H9 (cell line): ENCODE measurements around the gene EML5. TPM values are rescaled to one million over a fixed set of nuclear protein-coding genes. Genes with fewer than 3 reads are reported as not detected.
A peak's percentile ranks its signal among the peaks of the same experiment; 100 is the strongest.

Source experiments
- DNase-seq: peaks from one replicate; pipeline ENCODE4 v3.0.0-alpha.2; 2017
- H2AFZ ChIP-seq: one replicate; pipeline ENCODE4 v1.6.1; 2013; ENCODE audit warnings: mild to moderate bottlenecking, low read length, control low read depth, moderate library complexity
- H2AK5ac ChIP-seq: 2 replicates; pipeline ENCODE4 v1.6.1; 2013; ENCODE audit warnings: low read length, control low read depth, mixed read lengths; ENCODE audit not compliant: insufficient read length
- H2BK120ac ChIP-seq: one replicate; pipeline ENCODE4 v1.6.1; 2013; ENCODE audit warnings: low read depth, mild to moderate bottlenecking, low read length, control low read depth, inconsistent platforms; ENCODE audit not compliant: poor library complexity, severe bottlenecking
- H2BK12ac ChIP-seq: 2 replicates; pipeline ENCODE4 v1.6.1; 2013; ENCODE audit warnings: low read length, control low read depth, mixed read lengths, low read depth; ENCODE audit not compliant: insufficient read length
- H2BK15ac ChIP-seq: 2 replicates; pipeline ENCODE4 v1.6.1; 2013; ENCODE audit warnings: low read depth, low read length, control low read depth
- H2BK20ac ChIP-seq: one replicate; pipeline ENCODE4 v1.6.1; 2013; ENCODE audit warnings: low read depth, mild to moderate bottlenecking, low read length, control low read depth, inconsistent platforms; ENCODE audit not compliant: poor library complexity, severe bottlenecking
- H2BK5ac ChIP-seq: 2 replicates; pipeline ENCODE4 v1.6.1; 2013; ENCODE audit warnings: low read length, control low read depth, mixed read lengths; ENCODE audit not compliant: insufficient read length
- H3K14ac ChIP-seq: 2 replicates; pipeline ENCODE4 v1.6.1; 2013; ENCODE audit warnings: low read length, control low read depth; ENCODE audit not compliant: insufficient read depth
- H3K18ac ChIP-seq: 2 replicates; pipeline ENCODE4 v1.6.1; 2013; ENCODE audit warnings: low read depth, mild to moderate bottlenecking, mixed read lengths, low read length, control low read depth; ENCODE audit not compliant: insufficient read length
- H3K23ac ChIP-seq: 2 replicates; pipeline ENCODE4 v1.6.1; 2013; ENCODE audit warnings: low read length, control low read depth, mixed read lengths, low read depth; ENCODE audit not compliant: insufficient read length
- H3K23me2 ChIP-seq: 2 replicates; pipeline ENCODE4 v1.6.1; 2013; ENCODE audit warnings: low read depth, mild to moderate bottlenecking, mixed read lengths, low read length, control low read depth; ENCODE audit not compliant: insufficient read length, poor library complexity, severe bottlenecking
- H3K27ac ChIP-seq: 2 replicates; pipeline ENCODE4 v1.5.1; 2013; ENCODE audit warnings: low read length, control low read depth, mixed read lengths, low read depth; ENCODE audit not compliant: insufficient read length
- H3K27me3 ChIP-seq: 2 replicates; pipeline ENCODE4 v1.6.1; 2013; ENCODE audit warnings: low read length, control low read depth, inconsistent platforms; ENCODE audit not compliant: insufficient read depth
- H3K4ac ChIP-seq: 2 replicates; pipeline ENCODE4 v1.6.1; 2013; ENCODE audit warnings: low read depth, mild to moderate bottlenecking, control low read depth, inconsistent platforms, low read length, moderate library complexity
- H3K4me1 ChIP-seq: 2 replicates; pipeline ENCODE4 v1.6.1; 2013; ENCODE audit warnings: low read length, control low read depth, inconsistent platforms; ENCODE audit not compliant: insufficient read depth
- H3K4me2 ChIP-seq: 2 replicates; pipeline ENCODE4 v1.6.1; 2013; ENCODE audit warnings: low read length, control low read depth, mixed read lengths; ENCODE audit not compliant: insufficient read length, insufficient read depth
- H3K56ac ChIP-seq: 2 replicates; pipeline ENCODE4 v1.6.1; 2013; ENCODE audit warnings: low read depth, mild to moderate bottlenecking, mixed read lengths, low read length, control low read depth; ENCODE audit not compliant: insufficient read length
- H3K79me1 ChIP-seq: 2 replicates; pipeline ENCODE4 v1.6.1; 2013; ENCODE audit warnings: low read depth, mild to moderate bottlenecking, moderate library complexity, low read length, control low read depth, inconsistent platforms; ENCODE audit not compliant: insufficient read depth, poor library complexity, severe bottlenecking
- H3K79me2 ChIP-seq: 2 replicates; pipeline ENCODE4 v1.6.1; 2013; ENCODE audit warnings: low read length, control low read depth, inconsistent platforms; ENCODE audit not compliant: insufficient read depth
- H3K9ac ChIP-seq: 2 replicates; pipeline ENCODE4 v1.6.1; 2013; ENCODE audit warnings: low read length, control low read depth, mixed read lengths; ENCODE audit not compliant: insufficient read length; ENCODE audit errors: extremely low read depth
- H3K9me3 ChIP-seq: one replicate; pipeline ENCODE4 v1.6.1; 2013; ENCODE audit warnings: low read depth, low read length, inconsistent platforms; ENCODE audit not compliant: control insufficient read depth
- H3T11ph ChIP-seq: one replicate; pipeline ENCODE4 v1.6.1; 2013; ENCODE audit warnings: mild to moderate bottlenecking, low read length, control low read depth, inconsistent platforms
- H4K20me1 ChIP-seq: one replicate; pipeline ENCODE4 v1.6.1; 2013; ENCODE audit not compliant: control insufficient read depth, insufficient read length, insufficient read depth
- H4K5ac ChIP-seq: 2 replicates; pipeline ENCODE4 v1.6.1; 2013; ENCODE audit warnings: low read depth, mild to moderate bottlenecking, mixed read lengths, low read length, control low read depth; ENCODE audit not compliant: insufficient read length
- H4K8ac ChIP-seq: replicated peaks from 2 replicates; pipeline ENCODE4 v1.6.1; 2013; ENCODE audit warnings: low read length, control low read depth, mixed read lengths, low read depth; ENCODE audit not compliant: insufficient read length
- H4K91ac ChIP-seq: 2 replicates; pipeline ENCODE4 v1.6.1; 2013; ENCODE audit warnings: low read depth, mild to moderate bottlenecking, moderate library complexity, mixed read lengths, low read length, control low read depth; ENCODE audit not compliant: insufficient read length
- H3K27ac Mint-ChIP-seq, 3 experiments: 2 replicates in 2 of 3; 3 replicates in 1 of 3; pipeline ENCODE4 v1.8.0; 2020 to 2021; ENCODE audit warnings: mixed read lengths in 3 of 3, mild to moderate bottlenecking in 1 of 3, moderate library complexity in 1 of 3
- H3K27me3 Mint-ChIP-seq: 2 replicates; pipeline ENCODE4 v1.8.0; 2021; ENCODE audit warnings: low read depth, mild to moderate bottlenecking, moderate library complexity, mixed read lengths
- H3K36me3 Mint-ChIP-seq, 3 experiments: 2 replicates in 2 of 3; 3 replicates in 1 of 3; pipeline ENCODE4 v1.8.0; 2020 to 2021; ENCODE audit warnings: low read depth in 3 of 3, mixed read lengths in 3 of 3; ENCODE audit not compliant: insufficient read depth in 1 of 3
- H3K4me1 Mint-ChIP-seq, 2 experiments: 2 replicates each; pipeline ENCODE4 v1.8.0; 2020; ENCODE audit warnings: mixed read lengths in 2 of 2
- H3K4me3 Mint-ChIP-seq, 2 experiments: 2 replicates in 1 of 2; 3 replicates in 1 of 2; pipeline ENCODE4 v1.8.0; 2020 to 2021; ENCODE audit warnings: mild to moderate bottlenecking in 2 of 2, mixed read lengths in 2 of 2, moderate library complexity in 1 of 2
- H3K9me3 Mint-ChIP-seq, 2 experiments: 2 replicates in 1 of 2; 3 replicates in 1 of 2; pipeline ENCODE4 v1.8.0; 2020; ENCODE audit warnings: mild to moderate bottlenecking in 2 of 2, mixed read lengths in 2 of 2, moderate library complexity in 1 of 2
- WGBS: extraction: QIAGEN DNeasy Blood & Tissue Kit; methylation state at CpG from one replicate; pipeline ENCODE4 v1.1.7; 2013; ENCODE audit warnings: missing lambda C conversion rate, low lambda C conversion rate, mixed read lengths; ENCODE audit not compliant: insufficient read length; ENCODE audit errors: extremely low coverage; 5-methylcytosine and 5-hydroxymethylcytosine counted together
- total RNA-seq: library from RNA; stranded (reverse); gene quantifications from 2 replicates; pipeline ENCODE4 v1.2.1, GENCODE V29; 2021
- TF ChIP-seq, protein P1 (sequence below): fragments of 200-600 bp; sonication (generic); conservative IDR thresholded peaks from 3 replicates; pipeline ENCODE4 v1.8.0; 2021; ENCODE audit warnings: antibody characterized with exemption, mild to moderate bottlenecking

EML5 gene
- total RNA-seq, 1 experiment from 2014 or later = 0.81 TPM

DNA sequence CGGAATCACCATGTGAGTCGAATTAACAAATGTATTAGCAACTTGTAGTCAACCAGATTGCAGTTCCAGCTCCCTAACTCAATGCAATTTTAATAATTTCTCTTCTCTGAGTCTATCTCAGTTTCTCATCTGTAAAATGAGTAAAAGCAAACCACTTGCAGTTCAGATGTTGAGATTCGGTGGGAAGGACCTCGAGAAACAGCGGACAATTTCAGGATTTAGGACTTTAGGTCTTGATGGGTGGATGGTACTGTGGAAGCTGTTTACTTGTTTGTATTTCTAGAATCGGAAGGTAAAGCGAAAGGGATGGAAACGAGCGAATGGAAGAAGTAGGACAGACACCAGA is 31.2 kb upstream of the EML5 start:
- Mint-ChIP-seq H3K4me1 (peaks cover 9% of the 10 kb centered on the region in 2 experiments), H3K9me3 (no peaks in the 10 kb centered on the region), H3K27me3 (peaks cover 15% of the 10 kb centered on the region), H3K36me3 (no peaks in the 10 kb centered on the region), H3K4me3 (peak overlapping the region; percentile 77 to 84), H3K27ac (peak overlapping the region; percentile 99 to 100 (median 99); a peak in 6 of 7 replicates)
- Histone ChIP-seq H2BK5ac (no peak overlapping the region), H3K9me3 (no peaks in the 10 kb centered on the region), H2BK15ac (no peak overlapping the region), H3K23me2 (peaks cover 11% of the 10 kb centered on the region), H3T11ph (no peak overlapping the region), H3K23ac (no peak overlapping the region), H3K18ac (no peak overlapping the region), H3K4me2 (peak overlapping the region; percentile 80), H3K9ac (no peak overlapping the region), H2BK120ac (no peak overlapping the region), H3K4me1 (no peaks in the 10 kb centered on the region), H3K79me1 (no peaks in the 10 kb centered on the region), H2BK12ac (no peak overlapping the region), H3K14ac (no peak overlapping the region), H4K8ac (no peak overlapping the region), H3K4ac (no peak overlapping the region), H2AK5ac (no peak overlapping the region), H2BK20ac (no peak overlapping the region), H3K79me2 (no peaks in the 10 kb centered on the region), H4K91ac (no peak overlapping the region), H3K56ac (no peak overlapping the region), H3K27me3 (no peaks in the 10 kb centered on the region), H2AFZ (peak overlapping the region; percentile 97), H4K20me1 (no peaks in the 10 kb centered on the region), H3K27ac (no peak overlapping the region), H4K5ac (no peak overlapping the region)
- TF ChIP-seq, protein P1, sequence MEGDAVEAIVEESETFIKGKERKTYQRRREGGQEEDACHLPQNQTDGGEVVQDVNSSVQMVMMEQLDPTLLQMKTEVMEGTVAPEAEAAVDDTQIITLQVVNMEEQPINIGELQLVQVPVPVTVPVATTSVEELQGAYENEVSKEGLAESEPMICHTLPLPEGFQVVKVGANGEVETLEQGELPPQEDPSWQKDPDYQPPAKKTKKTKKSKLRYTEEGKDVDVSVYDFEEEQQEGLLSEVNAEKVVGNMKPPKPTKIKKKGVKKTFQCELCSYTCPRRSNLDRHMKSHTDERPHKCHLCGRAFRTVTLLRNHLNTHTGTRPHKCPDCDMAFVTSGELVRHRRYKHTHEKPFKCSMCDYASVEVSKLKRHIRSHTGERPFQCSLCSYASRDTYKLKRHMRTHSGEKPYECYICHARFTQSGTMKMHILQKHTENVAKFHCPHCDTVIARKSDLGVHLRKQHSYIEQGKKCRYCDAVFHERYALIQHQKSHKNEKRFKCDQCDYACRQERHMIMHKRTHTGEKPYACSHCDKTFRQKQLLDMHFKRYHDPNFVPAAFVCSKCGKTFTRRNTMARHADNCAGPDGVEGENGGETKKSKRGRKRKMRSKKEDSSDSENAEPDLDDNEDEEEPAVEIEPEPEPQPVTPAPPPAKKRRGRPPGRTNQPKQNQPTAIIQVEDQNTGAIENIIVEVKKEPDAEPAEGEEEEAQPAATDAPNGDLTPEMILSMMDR = no peak
- no peak for DNase-seq
- WGBS = no CpG with 5 or more reads among the region's 9 CpGs
